ENCODE results near the gene OXLD1. TPM values are rescaled to one million over a fixed set of nuclear protein-coding genes. Genes with fewer than 3 reads are reported as not detected.

The OXLD1 gene
- total RNA-seq, 1 experiment from 2014 or later, result 42.8 TPM

- peak within 1 kb of the TSS; percentile 76 to 82 for H3K4me3 ChIP-seq (ENCODE audit: low read depth in 2 of 2, low read length in 2 of 2)
- CTCF ChIA-PET, result no interaction called here
- POLR2A ChIA-PET, result no interaction called here
- TF ChIP-seq, protein P1, sequence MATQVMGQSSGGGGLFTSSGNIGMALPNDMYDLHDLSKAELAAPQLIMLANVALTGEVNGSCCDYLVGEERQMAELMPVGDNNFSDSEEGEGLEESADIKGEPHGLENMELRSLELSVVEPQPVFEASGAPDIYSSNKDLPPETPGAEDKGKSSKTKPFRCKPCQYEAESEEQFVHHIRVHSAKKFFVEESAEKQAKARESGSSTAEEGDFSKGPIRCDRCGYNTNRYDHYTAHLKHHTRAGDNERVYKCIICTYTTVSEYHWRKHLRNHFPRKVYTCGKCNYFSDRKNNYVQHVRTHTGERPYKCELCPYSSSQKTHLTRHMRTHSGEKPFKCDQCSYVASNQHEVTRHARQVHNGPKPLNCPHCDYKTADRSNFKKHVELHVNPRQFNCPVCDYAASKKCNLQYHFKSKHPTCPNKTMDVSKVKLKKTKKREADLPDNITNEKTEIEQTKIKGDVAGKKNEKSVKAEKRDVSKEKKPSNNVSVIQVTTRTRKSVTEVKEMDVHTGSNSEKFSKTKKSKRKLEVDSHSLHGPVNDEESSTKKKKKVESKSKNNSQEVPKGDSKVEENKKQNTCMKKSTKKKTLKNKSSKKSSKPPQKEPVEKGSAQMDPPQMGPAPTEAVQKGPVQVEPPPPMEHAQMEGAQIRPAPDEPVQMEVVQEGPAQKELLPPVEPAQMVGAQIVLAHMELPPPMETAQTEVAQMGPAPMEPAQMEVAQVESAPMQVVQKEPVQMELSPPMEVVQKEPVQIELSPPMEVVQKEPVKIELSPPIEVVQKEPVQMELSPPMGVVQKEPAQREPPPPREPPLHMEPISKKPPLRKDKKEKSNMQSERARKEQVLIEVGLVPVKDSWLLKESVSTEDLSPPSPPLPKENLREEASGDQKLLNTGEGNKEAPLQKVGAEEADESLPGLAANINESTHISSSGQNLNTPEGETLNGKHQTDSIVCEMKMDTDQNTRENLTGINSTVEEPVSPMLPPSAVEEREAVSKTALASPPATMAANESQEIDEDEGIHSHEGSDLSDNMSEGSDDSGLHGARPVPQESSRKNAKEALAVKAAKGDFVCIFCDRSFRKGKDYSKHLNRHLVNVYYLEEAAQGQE (IDR thresholded peaks at IDR 0.05; ENCODE audit: insufficient read depth in 1 of 2, low read depth in 2 of 2, low read length in 1 of 2), result 0 out of 4 replicates have a peak, but pooled peaks of 1 of the 2 experiments have one; percentile 18
- TF ChIP-seq SIN3A (IDR thresholded peaks at IDR 0.05; ENCODE audit: borderline replicate concordance, insufficient read depth, low read depth, low read length) (peak; percentile 98; the same call in 1 of the 2 replicates), TCF7L2 (IDR thresholded peaks at IDR 0.05; ENCODE audit: low read depth, low read length) (no peak), POLR2AphosphoS5 (IDR thresholded peaks at IDR 0.05; ENCODE audit: low read depth, low read length) (peak; percentile 91)
- H3K36me3 ChIP-seq (ENCODE audit: control insufficient read depth, insufficient read depth, low read length), result peaks cover 5% of the 10 kb centered on the region; the same call in 1 of the 2 replicates
- H3K27ac ChIP-seq (ENCODE audit: low read length), result peak within 1 kb of the TSS; percentile 92
- intact Hi-C loops (cut with micrococcal nuclease; ENCODE audit: unreplicated experiment) (no loop called here), in situ Hi-C loops (cut with HindIII; ENCODE audit: low pct_unique_long_range_greater_than_20kb, low sequenced_read_pairs) (no loop called here)
- BruUV-seq (replicated peaks), result no TSS peak
- H3K4me1 ChIP-seq (ENCODE audit: control insufficient read depth, insufficient read depth, low read length), result 0 out of 2 replicates have a peak, but pooled peaks cover 3% of the 10 kb centered on the region
- H3K9me3 ChIP-seq (ENCODE audit: control insufficient read depth, insufficient read depth, low read depth, low read length), result no peaks in the 10 kb centered on the region
- H3K27me3 ChIP-seq (ENCODE audit: control insufficient read depth, insufficient read depth, low read length), result no peaks in the 10 kb centered on the region
- DNase-seq (ENCODE audit: low read depth, low spot score), result peak; percentile 30
- peak; percentile 93 for ATAC-seq
These were observed 29.7 kb downstream of the OXLD1 start, which contains the start of the genes NPLOC4 and TSPAN10 for GRCh38 chr17:81636505-81637288. NPLOC4 (minus strand) TSS chr17:81637112; CDS start chr17:81636930, 182 bp downstream. TSPAN10 (plus strand) TSS chr17:81637196; CDS start chr17:81642413, 5,217 bp downstream.

- no peak for DNase-seq (ENCODE audit: low read depth, low spot score)
- intact Hi-C loops (cut with micrococcal nuclease; ENCODE audit: unreplicated experiment) (no loop called here), in situ Hi-C loops (cut with HindIII; ENCODE audit: low pct_unique_long_range_greater_than_20kb, low sequenced_read_pairs) (no loop called here)
- Histone ChIP-seq H3K36me3 (ENCODE audit: control insufficient read depth, insufficient read depth, low read length) (peaks cover 5% of the 10 kb centered on the region; the same call in 1 of the 2 replicates), H3K4me3 (ENCODE audit: low read depth in 2 of 2, low read length in 2 of 2) (peak overlapping the region; percentile 76 to 82), H3K27ac (ENCODE audit: low read length) (peak overlapping the region; percentile 92), H3K4me1 (ENCODE audit: control insufficient read depth, insufficient read depth, low read length) (0 out of 2 replicates have a peak, but pooled peaks cover 3% of the 10 kb centered on the region), H3K9me3 (ENCODE audit: control insufficient read depth, insufficient read depth, low read depth, low read length) (no peaks in the 10 kb centered on the region), H3K27me3 (ENCODE audit: control insufficient read depth, insufficient read depth, low read length) (no peaks in the 10 kb centered on the region)
- ATAC-seq, result peak; percentile 69
- ChIA-PET POLR2A (interaction anchor here (0.5 kb wide), 1 partner anchor 37 kb away, joined by 3 read pairs; no protein-coding TSS in a partner anchor), CTCF (no interaction called here)
- no TSS peak for BruUV-seq (replicated peaks)
- TF ChIP-seq, protein P1 (IDR thresholded peaks at IDR 0.05; ENCODE audit: insufficient read depth in 1 of 2, low read depth in 2 of 2, low read length in 1 of 2), result no peak
- TF ChIP-seq CTCF (IDR thresholded peaks at IDR 0.05) (no peak), TCF7L2 (IDR thresholded peaks at IDR 0.05; ENCODE audit: low read depth, low read length) (no peak), POLR2AphosphoS5 (IDR thresholded peaks at IDR 0.05; ENCODE audit: low read depth, low read length) (no peak), SIN3A (IDR thresholded peaks at IDR 0.05; ENCODE audit: borderline replicate concordance, insufficient read depth, low read depth, low read length) (no peak)
These were observed 30.4 kb downstream of the OXLD1 start for GRCh38 chr17:81635973-81636504.

Data from Panc1 (cell line).